NCI-H2227 (cell line): ENCODE data around the gene ZNF385C.
A peak's percentile ranks its signal among the peaks of the same experiment; 100 is the strongest.
"Not testable (repeated sequence)": the region's sequence is repeated elsewhere in the genome, so short reads cannot be mapped to it uniquely, and the experiment has no call there.

Source experiments
- DNase-seq: peaks from one replicate; lab custom pipeline; 2025; ENCODE audit not compliant: unreplicated experiment; lab: John Stamatoyannopoulos, UW

The ZNF385C gene

GRCh38 chr17:42097691-42098631 is at the start of gene ZNF385C:
Gene ZNF385C (minus strand): TSS chr17:42098473. CDS start chr17:42063056, 35,417 bp downstream.
- peak; percentile 45 for DNase-seq

DNA sequence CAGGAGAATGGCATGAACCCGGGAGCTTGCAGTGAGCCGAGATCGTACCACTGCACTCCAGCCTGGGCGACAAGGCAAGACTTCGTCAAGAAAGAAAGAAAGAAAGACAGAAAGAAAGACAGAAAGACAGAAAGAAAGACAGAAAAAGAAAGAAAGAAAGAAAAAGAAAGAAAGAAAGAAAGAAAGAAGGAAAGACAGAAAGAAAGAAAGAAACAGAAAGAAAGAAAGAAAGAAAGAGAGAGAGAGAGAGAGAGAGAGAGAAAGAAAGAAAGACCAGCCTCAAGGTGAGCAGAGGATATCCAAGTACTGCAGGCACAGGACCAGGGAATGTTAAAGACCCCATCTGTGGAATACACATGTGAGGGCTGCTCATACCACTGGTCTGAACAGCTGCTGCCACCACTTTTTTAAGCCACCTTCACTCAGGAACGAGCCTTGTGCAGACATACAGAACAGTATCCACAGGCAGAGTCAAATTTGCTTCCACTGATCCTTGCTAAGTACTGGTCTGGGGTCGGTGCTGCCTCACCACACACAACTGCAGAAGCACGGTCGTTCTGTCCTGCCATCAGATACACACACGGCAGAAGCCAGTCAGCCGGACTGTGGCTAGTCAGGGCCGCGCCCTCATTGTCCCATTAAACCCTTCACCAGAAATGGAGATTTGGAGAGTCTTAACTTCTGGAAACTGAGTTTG is 48.8 kb upstream of the ZNF385C start:
- DNase-seq = no peak

DNA sequence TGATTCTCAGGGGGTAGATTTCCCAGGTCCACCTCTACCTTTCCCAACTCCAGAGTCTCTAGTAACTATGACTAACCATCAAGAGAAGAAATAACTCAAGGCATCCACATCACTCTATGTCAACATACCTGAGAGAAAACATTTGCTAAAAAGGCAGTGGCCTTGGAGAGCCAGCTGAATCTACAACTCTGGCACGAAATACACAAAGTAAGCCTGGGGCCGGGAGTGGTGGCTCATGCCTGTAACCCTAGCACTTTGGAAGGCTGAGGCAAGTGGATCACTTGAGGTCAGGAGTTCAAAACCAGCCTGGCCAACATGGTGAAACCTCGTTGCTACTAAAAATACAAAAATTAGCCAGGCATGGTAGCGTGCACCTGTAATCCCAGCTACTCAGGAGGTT is 44.9 kb upstream of the ZNF385C start:
- not testable (repeated sequence) for DNase-seq

GRCh38 chr17:42142371-42142896 is 44.2 kb upstream of the ZNF385C start:
- DNase-seq = no peak

DNA sequence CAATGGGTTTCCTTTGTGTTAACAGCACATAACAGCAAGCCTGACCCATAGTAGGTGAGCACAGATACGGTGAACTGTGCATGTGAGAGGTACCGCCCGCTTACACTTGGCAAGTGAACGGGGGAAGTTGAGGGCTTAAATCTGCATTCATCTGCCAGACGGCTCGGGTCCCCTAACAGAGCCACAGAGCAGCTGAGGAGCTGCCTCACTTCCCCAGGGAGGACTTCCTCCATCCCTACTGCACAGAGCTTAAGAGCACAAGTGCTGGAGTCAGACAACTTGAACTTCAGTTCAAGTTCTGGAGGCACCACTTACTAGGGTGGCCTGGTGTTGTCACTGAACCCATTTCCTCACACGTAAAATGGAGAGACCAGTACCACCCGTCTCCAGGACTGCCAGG is 43.1 kb upstream of the ZNF385C start:
- no peak for DNase-seq

DNA sequence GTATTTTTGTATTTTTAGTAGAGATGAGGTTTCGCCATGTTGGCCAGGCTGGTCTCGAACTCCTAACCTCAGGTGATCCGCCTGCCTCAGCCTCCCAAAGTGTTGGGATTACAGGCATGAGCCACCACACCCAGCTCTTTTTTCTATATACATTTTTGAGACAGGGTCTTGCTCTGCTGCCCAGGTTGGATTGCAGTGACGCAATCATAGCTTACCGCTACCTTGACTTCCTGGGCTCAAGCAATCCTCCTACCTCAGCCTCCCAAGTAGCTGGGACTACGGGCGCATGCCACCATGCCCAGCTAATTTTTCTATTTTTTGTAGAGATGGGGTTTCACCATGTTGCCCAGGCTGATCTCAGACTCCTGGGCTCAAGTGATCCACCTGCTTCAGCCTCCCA is 42.4 kb upstream of the ZNF385C start:
- not testable (repeated sequence) for DNase-seq

GRCh38 chr17:42138749-42139492 is 40.6 kb upstream of the ZNF385C start:
- no peak for DNase-seq

DNA sequence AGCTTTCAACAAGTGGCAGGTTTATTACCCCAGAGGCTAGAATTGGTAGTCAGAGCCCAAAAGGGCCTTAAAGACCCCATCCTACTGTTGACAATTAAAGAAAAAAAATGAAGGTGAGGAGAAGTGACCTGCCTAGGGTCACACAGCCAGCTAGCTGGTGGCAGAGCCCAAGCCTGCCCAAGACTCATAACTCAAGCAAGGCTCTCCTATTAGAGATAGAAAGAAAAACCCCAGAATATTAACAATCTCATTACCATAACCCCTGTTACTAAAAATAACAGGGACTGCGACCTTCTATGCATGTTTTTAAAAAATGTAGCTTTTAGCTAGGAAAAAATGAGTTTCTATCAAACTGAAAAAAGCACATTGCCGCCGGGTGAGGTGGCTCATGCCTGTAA is 38.4 kb upstream of the ZNF385C start:
- no peak for DNase-seq

DNA sequence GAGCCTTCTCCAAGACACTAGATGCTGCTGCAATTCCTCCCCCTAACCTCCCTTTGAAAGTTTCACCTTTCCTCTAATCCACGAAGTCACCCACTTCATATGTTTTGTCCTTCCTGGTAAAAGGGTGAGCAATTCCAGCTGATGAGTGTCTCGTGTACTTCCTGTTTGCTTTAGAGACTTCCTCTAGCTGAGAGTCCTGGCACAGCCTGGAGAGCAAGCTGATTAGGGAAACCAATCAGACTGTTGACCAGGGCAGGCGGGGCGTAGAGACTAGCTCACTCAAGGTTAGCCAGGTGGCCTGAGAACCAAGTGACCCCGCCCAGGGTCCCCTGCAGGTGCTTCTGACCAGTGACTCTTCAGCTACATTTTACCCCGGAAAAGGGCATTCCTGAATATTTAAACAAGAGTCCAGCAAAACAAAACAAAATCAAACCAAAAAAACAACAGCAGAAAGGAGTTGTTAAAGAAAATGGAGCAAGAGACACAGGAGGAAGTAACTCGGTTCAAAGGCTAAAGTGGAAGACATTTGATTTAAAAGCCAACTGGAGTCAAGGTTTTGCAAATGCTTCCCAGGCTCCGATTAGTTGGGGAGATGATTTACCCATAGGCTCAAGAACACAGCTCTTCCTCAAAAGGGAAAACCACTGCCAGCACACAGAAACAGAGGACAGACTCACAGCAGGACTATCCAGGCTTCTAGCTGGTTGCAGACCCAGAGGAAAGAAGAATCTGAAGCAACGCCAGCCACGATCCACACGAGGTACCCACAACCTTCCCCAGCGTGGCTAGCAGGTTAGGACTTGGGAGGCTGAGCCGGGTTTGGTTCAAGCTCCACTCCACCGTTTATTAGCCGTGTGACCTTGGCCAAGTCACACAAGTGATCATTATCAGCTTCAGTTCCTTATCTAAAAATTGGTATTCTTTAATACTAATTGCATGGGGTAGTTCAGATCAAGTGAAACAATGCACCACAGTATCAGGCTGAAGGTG is 37.7 kb upstream of the ZNF385C start:
- no peak for DNase-seq

DNA sequence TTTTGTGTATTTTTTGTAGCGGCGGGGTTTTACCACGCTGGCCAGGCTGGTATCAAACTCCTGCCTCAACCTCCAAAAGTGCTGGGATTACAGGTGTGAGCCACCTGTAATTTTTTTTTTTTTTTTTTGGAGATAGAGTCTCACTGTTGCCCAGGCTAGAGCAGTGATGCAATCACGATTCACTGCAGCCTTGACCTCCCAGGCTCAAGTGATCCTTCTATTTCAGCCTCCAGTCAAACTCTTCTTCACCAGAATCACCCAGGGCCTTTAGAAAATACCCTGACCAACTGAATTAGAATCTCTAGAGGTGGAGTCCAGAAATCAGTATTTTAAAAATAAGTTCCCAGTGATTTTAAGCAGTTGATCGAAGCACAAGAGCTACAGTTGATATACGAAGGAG is 36.9 kb upstream of the ZNF385C start:
- DNase-seq = no peak

DNA sequence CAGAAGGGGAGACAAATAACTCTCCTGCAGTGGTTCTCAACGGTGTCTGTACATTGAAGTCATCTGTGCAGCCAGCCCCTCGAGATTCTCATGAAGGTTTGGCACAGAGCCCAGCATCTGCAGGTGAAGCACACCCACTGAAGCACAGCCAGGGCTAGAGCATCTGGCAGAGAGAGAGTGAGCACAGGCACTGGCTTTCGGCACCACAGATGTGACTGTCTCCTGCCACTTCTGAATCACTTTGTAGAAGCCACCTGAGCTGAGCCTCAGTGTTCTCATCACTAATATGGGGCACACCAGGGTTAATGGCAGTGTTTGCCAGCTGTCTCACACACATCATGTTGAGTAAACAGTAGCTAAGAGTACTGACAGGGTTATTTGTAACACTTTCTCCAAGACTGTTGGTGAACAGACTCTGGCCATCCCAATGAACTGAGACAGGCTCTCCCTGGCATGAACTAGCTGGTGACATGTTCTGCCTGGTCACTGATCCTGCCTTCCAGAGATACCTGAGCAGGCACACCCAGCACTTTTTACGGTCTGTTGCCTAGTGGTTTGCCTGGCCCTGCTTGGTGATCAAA is 35.3 kb upstream of the ZNF385C start:
- peak; percentile 80 for DNase-seq

DNA sequence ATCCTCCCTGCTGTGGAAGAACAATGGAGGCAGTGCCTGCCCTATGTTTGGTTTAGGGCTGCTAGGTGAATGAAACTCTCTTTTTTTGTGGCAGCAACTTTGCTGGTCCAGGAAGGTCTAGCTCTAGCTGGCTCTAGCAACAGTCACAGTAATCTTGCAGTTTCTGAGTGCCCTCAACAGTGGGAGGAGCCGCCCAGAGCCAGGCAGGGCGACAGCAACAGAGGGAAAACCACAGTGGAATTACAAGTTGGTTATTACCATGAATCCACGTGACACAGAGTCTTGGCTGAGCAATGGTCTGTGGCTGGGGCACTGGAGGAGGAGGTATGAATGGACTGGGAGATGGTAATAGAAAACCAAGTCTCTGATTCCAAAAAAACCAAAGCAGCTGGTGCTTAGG is 34.7 kb upstream of the ZNF385C start:
- DNase-seq = peak; percentile 69

- no peak for DNase-seq
Observed at GRCh38 chr17:42131981-42132432, 33.7 kb upstream of the ZNF385C start.

DNA sequence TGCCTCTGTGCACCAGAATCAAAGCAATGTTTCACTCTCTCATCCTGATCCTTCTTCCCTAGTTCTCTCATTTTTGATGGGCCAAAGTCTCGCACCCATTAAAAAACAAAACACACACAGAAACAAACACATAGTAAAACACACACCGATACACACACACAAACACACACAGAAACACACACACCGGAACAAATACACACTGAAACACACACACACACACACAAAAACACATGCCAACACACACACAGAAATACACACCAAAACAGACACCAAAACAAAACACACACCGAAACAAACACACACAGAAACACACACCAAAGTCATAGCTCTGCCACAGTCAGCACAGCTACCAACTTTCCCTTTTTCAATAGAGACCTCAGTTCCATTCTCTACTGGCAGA is 33.0 kb upstream of the ZNF385C start:
- no peak for DNase-seq

- DNase-seq = no peak
Observed at GRCh38 chr17:42130310-42130936, 32.1 kb upstream of the ZNF385C start.

- no peak for DNase-seq
Observed at GRCh38 chr17:42129109-42129837, 31.0 kb upstream of the ZNF385C start.

DNA sequence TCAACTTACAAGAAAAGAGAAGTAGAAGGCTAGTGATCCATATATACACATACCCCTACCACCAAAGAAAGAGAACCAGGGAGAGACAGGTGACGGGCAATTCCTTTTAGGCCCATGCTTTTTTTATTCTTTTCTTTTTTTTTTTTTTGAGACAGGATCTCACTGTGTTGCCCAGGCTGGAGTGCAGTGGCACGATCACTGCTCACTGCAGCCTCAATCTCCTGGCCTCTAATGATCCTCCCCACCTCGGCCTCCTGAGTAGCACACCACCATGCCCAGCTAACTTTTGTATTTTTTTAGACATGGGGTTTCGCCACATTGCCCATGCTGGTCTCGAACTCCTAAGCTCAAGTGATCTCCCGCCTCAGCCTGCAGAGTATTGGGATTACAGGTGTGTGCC is 29.1 kb upstream of the ZNF385C start:
- DNase-seq = no peak

GRCh38 chr17:42126836-42127235 is 28.6 kb upstream of the ZNF385C start:
- DNase-seq = no peak
